DOHH2 (cell line): Measurements from ENCODE around the gene S100A14.

Source experiments
- CTCF ChIP-seq: fragments of 200-600 bp; sonication (generic); IDR thresholded peaks from one replicate; pipeline ENCODE4 v1.5.1; 2014; ENCODE audit warnings: antibody characterized with exemption, mild to moderate bottlenecking, low read depth, low read length; ENCODE audit not compliant: poor library complexity, severe bottlenecking
- EZH2phosphoT487 ChIP-seq: fragments of 200-600 bp; sonication (generic); IDR thresholded peaks from 2 replicates; pipeline ENCODE4 v1.6.1; 2017; ENCODE audit warnings: borderline replicate concordance, mild to moderate bottlenecking, antibody characterized with exemption, low read length, moderate library complexity, mixed read lengths

GRCh38 chr1:153585006-153585405 lies 31.1 kb downstream of the S100A14 start:
- TF ChIP-seq CTCF (no peak), EZH2phosphoT487 (no peak)
